Right lung (tissue), 5 donors: ENCODE data around the gene HBP1. TPM values are rescaled to one million over a fixed set of nuclear protein-coding genes. Genes with fewer than 3 reads are reported as not detected.

Experiments
- polyA plus RNA-seq, 5 donors: library from polyadenylated mRNA; unstranded; fragments of 120-200 nt; gene quantifications; one replicate each; pipeline versions ENCODE4 v1.2.1 to v1.2.3, GENCODE V29; 2013; ENCODE audit warnings: inconsistent platforms in 1 of 5, low replicate concordance in 1 of 5; ENCODE audit not compliant: insufficient read length in 5 of 5, insufficient read depth in 1 of 5

The HBP1 gene
- polyA plus RNA-seq, 5 donors = 94.8 to 181 (median 156) TPM

Other genes with a start within 250 kb of the HBP1 start
- 10 to 100 TPM in 4 of 5 donors, 1 to 10 TPM in 1; 9.9 to 15.9 (median 12.5) TPM for gene PRKAR2B, start 124.3 kb upstream of the HBP1 start, polyA plus RNA-seq